HG03571 (cell line): ENCODE measurements around the gene DOHH.
"Not testable (repeated sequence)": the region's sequence is repeated elsewhere in the genome, so short reads cannot be mapped to it uniquely, and the experiment has no call there.

Source experiments
- ATAC-seq: cut with Tn5 transposase; IDR thresholded peaks from one replicate; pipeline ENCODE4 v1.9.1; 2021; ENCODE audit not compliant: unreplicated experiment

DOHH gene

GRCh38 chr19:3462991-3463713, 37.3 kb downstream of the DOHH start:
- ATAC-seq, result no peak

GRCh38 chr19:3459965-3460582, 40.4 kb downstream of the DOHH start:
- ATAC-seq, result no peak

- no peak for ATAC-seq
Observed at GRCh38 chr19:3459089-3459881, 41.2 kb downstream of the DOHH start.

- ATAC-seq, result no peak
Observed at GRCh38 chr19:3458229-3459088, 42.0 kb downstream of the DOHH start.

- no peak for ATAC-seq
Observed at GRCh38 chr19:3457528-3458228, 42.8 kb downstream of the DOHH start.

- no peak for ATAC-seq
Observed at GRCh38 chr19:3456925-3457527, 43.4 kb downstream of the DOHH start.

- ATAC-seq, result no peak
Observed at GRCh38 chr19:3455960-3456601, 44.4 kb downstream of the DOHH start.

- no peak for ATAC-seq
Observed at GRCh38 chr19:3455393-3455955, 45.0 kb downstream of the DOHH start.

- ATAC-seq, result no peak
Observed at GRCh38 chr19:3454656-3455392, 45.6 kb downstream of the DOHH start.

GRCh38 chr19:3453840-3454239, 46.6 kb downstream of the DOHH start:
- ATAC-seq, result no peak

GRCh38 chr19:3452942-3453214, 47.6 kb downstream of the DOHH start:
- ATAC-seq, result not testable (repeated sequence)

- ATAC-seq, result no peak
Observed at GRCh38 chr19:3452171-3452941, 48.1 kb downstream of the DOHH start.

- ATAC-seq, result no peak
Observed at GRCh38 chr19:3451451-3451866, 49.0 kb downstream of the DOHH start.

GRCh38 chr19:3450796-3451411, 49.6 kb downstream of the DOHH start:
- no peak for ATAC-seq

GRCh38 chr19:3448616-3449334, 51.7 kb downstream of the DOHH start:
- no peak for ATAC-seq

GRCh38 chr19:3446657-3447056, 53.8 kb downstream of the DOHH start:
- not testable (repeated sequence) for ATAC-seq

- ATAC-seq, result no peak
Observed at GRCh38 chr19:3444695-3445234, 55.7 kb downstream of the DOHH start.
